PC-9 (cell line): Measurements from ENCODE around the gene NAGS.

Experiments
- EZH2 ChIP-seq: fragments of 200-600 bp; sonication (generic); IDR thresholded peaks from 2 replicates; pipeline ENCODE4 v1.8.0; 2017; ENCODE audit warnings: antibody characterized with exemption, low read depth
- TF ChIP-seq, protein P1 (sequence below): fragments of 200-600 bp; sonication (generic); conservative IDR thresholded peaks from 2 replicates; pipeline ENCODE4 v1.6.1; 2017; ENCODE audit warnings: mixed run types, antibody characterized with exemption, mild to moderate bottlenecking, moderate library complexity

DNA sequence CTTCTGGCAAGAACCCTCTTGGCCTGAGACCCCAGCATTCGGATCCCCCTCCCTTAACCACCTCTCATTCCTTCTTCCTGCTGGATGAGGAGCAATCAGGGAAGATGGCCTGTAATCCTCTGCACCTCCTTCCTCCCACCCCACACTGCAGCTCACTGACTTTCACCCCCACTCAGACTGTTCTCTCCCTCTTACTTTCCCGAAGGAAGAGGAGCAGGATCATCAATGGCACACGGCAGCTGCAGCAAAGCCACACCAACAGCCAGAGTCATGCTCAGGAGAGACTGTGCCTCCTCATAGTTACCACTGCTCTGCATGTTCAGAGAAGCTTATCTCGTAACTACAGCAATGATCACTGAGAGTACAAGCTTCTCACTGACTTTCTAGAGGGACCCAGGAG is 20.4 kb downstream of the NAGS start:
- TF ChIP-seq EZH2 = no peak
- TF ChIP-seq, protein P1, sequence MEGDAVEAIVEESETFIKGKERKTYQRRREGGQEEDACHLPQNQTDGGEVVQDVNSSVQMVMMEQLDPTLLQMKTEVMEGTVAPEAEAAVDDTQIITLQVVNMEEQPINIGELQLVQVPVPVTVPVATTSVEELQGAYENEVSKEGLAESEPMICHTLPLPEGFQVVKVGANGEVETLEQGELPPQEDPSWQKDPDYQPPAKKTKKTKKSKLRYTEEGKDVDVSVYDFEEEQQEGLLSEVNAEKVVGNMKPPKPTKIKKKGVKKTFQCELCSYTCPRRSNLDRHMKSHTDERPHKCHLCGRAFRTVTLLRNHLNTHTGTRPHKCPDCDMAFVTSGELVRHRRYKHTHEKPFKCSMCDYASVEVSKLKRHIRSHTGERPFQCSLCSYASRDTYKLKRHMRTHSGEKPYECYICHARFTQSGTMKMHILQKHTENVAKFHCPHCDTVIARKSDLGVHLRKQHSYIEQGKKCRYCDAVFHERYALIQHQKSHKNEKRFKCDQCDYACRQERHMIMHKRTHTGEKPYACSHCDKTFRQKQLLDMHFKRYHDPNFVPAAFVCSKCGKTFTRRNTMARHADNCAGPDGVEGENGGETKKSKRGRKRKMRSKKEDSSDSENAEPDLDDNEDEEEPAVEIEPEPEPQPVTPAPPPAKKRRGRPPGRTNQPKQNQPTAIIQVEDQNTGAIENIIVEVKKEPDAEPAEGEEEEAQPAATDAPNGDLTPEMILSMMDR = no peak
